ENCODE measurements around the gene TNFRSF1B. TPM values are rescaled to one million over a fixed set of nuclear protein-coding genes. Genes with fewer than 3 reads are reported as not detected.

TNFRSF1B gene
- total and polyA plus RNA-seq, 9 of the 15 experiments (the other 6 are each of a cell fraction or from before 2014, with no cell fraction given) = 8.8 to 91.3 (median 36.0) TPM

DNA sequence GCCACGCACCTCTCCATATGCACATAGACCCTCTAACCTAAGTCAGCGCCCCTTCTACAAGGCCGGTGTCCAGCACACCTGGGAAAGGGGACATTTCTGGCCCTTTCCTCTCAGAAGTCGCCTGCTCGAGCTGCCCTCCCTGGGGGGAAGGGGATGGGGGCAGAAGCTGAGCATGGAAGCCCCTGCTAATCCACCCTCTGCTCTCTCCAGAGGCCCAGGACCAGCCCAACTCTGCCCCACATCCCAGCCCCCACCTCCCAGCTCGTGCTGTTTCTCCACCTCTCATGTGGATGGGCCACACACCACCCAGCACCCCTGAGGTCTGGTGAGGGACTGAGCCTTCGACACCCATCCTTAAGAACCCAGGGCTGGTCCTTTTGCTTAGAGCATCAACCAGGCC is 14.8 kb downstream of the TNFRSF1B start (continued):
- TF ChIP-seq REST (IDR thresholded peaks at IDR 0.05; ENCODE audit: borderline replicate concordance) (no peak), REST (CRISPR knock-in tag; IDR thresholded peaks at IDR 0.05; ENCODE audit: low read depth) (no peak), KAT2B (IDR thresholded peaks at IDR 0.05; ENCODE audit: low read depth, low read length) (no peak), FOXP1 (CRISPR knock-in tag; IDR thresholded peaks at IDR 0.05) (no peak), POLR3A (IDR thresholded peaks at IDR 0.05; ENCODE audit: borderline replicate concordance, extremely low read depth, insufficient read depth, insufficient read length) (no peak), SAP30 (IDR thresholded peaks at IDR 0.05; ENCODE audit: borderline replicate concordance, insufficient read depth, low read depth, low read length, poor library complexity, severe bottlenecking) (no peak), POLR2AphosphoS2 (IDR thresholded peaks at IDR 0.05; ENCODE audit: low read length) (no peak), ZC3H8 (IDR thresholded peaks at IDR 0.05) (no peak), ZNF76 (CRISPR knock-in tag; IDR thresholded peaks at IDR 0.05; ENCODE audit: borderline replicate concordance) (no peak)
